Measurements from ENCODE around the gene CIAPIN1. TPM values are rescaled to one million over a fixed set of nuclear protein-coding genes. Genes with fewer than 3 reads are reported as not detected.
A peak's percentile ranks its signal among the peaks of the same experiment; 100 is the strongest.

Gene CIAPIN1
- total RNA-seq, 4 donors from 2014 or later: 37.7 to 65.5 (median 46.2) TPM

DNA sequence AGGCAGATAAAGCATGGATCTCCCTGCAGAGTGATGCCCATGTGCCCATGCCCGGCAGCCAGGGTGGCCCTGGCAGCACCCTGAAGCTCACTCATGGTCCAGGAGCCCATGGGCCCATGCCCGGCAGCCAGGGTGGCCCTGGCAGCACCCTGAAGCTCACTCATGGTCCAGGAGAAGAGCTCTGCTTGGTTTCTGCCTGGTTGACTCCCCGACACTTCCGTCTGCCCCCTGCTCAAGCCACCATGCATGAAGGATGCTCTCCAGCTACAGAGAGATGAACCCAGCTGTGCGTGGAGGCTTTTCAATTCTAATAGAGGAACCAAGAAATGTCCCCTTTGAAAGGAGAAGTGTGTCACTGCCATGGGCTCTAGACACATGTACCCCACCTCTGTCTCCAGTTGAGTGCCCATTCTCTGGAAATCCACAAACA lies 33.9 kb downstream of the CIAPIN1 start:
- TF ChIP-seq, protein P1, sequence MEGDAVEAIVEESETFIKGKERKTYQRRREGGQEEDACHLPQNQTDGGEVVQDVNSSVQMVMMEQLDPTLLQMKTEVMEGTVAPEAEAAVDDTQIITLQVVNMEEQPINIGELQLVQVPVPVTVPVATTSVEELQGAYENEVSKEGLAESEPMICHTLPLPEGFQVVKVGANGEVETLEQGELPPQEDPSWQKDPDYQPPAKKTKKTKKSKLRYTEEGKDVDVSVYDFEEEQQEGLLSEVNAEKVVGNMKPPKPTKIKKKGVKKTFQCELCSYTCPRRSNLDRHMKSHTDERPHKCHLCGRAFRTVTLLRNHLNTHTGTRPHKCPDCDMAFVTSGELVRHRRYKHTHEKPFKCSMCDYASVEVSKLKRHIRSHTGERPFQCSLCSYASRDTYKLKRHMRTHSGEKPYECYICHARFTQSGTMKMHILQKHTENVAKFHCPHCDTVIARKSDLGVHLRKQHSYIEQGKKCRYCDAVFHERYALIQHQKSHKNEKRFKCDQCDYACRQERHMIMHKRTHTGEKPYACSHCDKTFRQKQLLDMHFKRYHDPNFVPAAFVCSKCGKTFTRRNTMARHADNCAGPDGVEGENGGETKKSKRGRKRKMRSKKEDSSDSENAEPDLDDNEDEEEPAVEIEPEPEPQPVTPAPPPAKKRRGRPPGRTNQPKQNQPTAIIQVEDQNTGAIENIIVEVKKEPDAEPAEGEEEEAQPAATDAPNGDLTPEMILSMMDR (IDR thresholded peaks at IDR 0.05): no peak
- TF ChIP-seq POLR2A (IDR thresholded peaks at IDR 0.05): no peak
- H3K27ac ChIP-seq: peak overlapping the region in 1 of 4 donors; percentile 72
- DNase-seq: peak in 2 of 3 donors; percentile 77 to 79
- H3K4me1 ChIP-seq: peaks cover 0 to 20% (median 4%) of the 10 kb centered on the region in 4 donors
- no peaks in the 10 kb centered on the region for H3K9me3 ChIP-seq
- H3K4me3 ChIP-seq: no peak overlapping the region
- H3K36me3 ChIP-seq: no peaks in the 10 kb centered on the region
- no peaks in the 10 kb centered on the region for H3K27me3 ChIP-seq

DNA sequence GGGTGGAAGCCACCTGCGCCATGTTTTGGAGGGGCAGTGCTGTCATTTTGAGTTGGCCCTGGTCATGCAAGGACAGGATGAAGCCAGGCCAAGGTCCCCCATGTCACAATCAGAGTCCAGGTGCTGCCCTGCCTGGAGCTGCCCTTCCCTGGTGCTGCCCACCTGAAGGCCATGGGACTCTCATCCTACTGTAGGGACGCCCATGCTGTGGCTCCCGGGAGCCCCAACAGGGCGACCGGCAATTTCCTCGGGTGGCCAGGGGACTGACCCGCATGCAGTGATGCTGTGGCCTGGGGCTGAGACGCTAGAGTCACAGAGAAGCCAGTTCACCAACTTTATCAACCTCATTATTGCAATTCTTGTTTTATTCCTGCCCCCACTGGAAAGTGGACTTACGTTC lies 34.6 kb downstream of the CIAPIN1 start:
- Histone ChIP-seq H3K9me3 (no peaks in the 10 kb centered on the region), H3K4me1 (peaks cover 0 to 20% (median 4%) of the 10 kb centered on the region in 4 donors), H3K27ac (peak overlapping the region in 1 of 4 donors; percentile 72), H3K4me3 (no peak overlapping the region), H3K36me3 (no peaks in the 10 kb centered on the region), H3K27me3 (no peaks in the 10 kb centered on the region)
- TF ChIP-seq, protein P1 (IDR thresholded peaks at IDR 0.05): no peak
- no peak for TF ChIP-seq POLR2A (IDR thresholded peaks at IDR 0.05)
- DNase-seq: no peak

DNA sequence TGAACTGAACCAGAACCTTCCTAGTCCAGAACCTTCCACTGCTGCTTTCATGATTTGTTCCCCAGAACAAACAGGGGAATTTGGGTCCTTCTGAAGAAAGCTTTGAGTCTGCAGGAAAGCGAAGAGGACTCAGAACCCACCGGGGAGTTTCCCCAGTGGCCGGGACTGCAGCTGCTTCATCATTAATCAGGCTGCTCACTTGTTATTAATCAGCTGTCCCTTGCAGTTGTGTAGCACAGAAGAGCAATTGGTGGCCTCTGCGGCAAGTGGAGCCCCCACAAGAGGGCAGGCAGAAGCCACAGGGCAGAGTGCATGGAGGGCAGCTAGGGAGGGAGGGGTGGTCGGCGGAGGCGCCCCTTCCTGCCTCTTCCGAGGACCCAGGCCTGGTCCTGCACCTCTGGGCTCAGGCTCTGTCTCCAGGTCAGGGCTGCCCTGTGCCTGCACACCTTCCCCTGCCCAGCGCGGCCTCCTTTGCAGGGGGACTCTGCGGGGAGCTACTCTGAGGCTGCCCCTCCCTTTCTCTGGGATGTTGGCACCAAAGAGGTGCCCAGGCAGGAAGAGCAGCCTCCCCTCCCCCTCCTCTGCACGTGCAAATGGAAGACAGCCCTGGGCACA lies 35.7 kb downstream of the CIAPIN1 start:
- peak in 1 of 3 donors; percentile 46 for DNase-seq
- Histone ChIP-seq H3K27ac (no peak overlapping the region), H3K27me3 (no peaks in the 10 kb centered on the region), H3K9me3 (no peaks in the 10 kb centered on the region), H3K36me3 (no peaks in the 10 kb centered on the region), H3K4me3 (no peak overlapping the region), H3K4me1 (peaks cover 0 to 10% (median under 1%) of the 10 kb centered on the region in 4 donors)
- no peak for TF ChIP-seq POLR2A (IDR thresholded peaks at IDR 0.05)
- TF ChIP-seq, protein P1 (IDR thresholded peaks at IDR 0.05): no peak

DNA sequence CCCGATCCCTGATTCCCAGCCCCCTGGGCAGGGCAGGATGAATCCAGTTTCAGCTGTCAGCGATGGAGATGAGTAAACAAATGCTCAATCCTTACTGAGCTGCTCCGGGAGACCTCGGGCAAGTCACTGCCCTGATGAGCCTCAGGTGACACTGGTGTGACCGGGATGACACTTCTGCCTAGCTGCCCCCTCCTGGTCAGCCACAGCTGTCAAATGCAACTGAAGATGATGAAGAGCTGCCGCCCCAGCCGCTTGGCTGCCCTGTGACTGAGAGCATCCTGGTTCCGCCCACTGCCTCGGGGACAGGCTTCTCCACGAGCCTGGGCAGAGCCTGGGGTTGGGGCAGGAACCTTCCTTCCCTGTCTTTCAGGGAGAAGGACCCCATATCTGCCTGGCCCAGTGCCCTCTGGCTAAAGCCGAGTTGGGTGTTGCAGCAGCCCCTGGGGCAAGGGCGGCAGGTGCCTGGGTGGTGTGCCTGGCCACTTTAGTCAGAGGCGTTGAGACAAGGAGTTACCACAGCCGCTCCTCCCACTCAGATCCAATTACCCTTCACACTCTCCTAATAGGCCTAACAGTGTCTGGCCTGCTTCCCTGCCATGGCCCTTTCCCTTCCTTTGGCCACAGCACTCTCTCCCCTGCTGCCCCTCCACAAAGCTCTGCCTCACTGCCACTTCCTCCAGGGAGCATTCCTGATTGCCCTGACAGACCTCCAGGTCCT lies 37.2 kb downstream of the CIAPIN1 start:
- H3K27ac ChIP-seq: no peak overlapping the region
- TF ChIP-seq, protein P1 (IDR thresholded peaks at IDR 0.05): no peak
- TF ChIP-seq POLR2A (IDR thresholded peaks at IDR 0.05): no peak
- no peaks in the 10 kb centered on the region for H3K9me3 ChIP-seq

DNA sequence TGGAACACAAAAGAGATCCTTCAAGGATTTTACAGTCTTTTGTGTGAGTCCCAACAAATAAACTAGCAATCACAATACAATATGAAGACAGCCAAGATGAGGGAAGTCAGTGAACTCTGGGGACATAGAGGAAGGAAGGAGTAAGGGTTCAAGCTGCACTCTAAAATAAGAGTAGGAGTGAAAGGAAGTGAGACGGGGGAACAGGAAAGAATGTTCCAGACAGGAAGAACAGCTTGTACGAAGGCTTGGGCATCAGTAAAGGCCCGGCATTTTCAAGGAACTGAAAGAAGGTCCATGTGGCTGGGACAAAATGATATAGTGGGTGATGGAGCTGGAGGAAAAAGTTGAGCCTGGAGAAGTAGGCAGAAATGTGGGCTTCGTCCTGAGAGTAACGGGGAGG lies 38.1 kb downstream of the CIAPIN1 start:
- no peaks in the 10 kb centered on the region for H3K27me3 ChIP-seq
- no peak overlapping the region for H3K4me3 ChIP-seq
- no peaks in the 10 kb centered on the region for H3K9me3 ChIP-seq
- no peak for DNase-seq
- no peaks in the 10 kb centered on the region for H3K36me3 ChIP-seq
- H3K27ac ChIP-seq: no peak overlapping the region
- no peak for TF ChIP-seq POLR2A (IDR thresholded peaks at IDR 0.05)
- TF ChIP-seq, protein P1 (IDR thresholded peaks at IDR 0.05): no peak
- peaks cover 0 to 6% (median 0%) of the 10 kb centered on the region in 4 donors for H3K4me1 ChIP-seq

More for the DNA sequence above, 37.2 kb downstream of the CIAPIN1 start:
- Histone ChIP-seq H3K27me3 (no peaks in the 10 kb centered on the region), H3K36me3 (no peaks in the 10 kb centered on the region), H3K4me3 (no peak overlapping the region), H3K4me1 (peaks cover 0 to 6% (median 0%) of the 10 kb centered on the region in 4 donors)
- DNase-seq: peak in 1 of 3 donors; percentile 45
